ENCODE results near the gene PIP5K1B.

GRCh38 chr9:68708513-68708912 lies 3.5 kb downstream of the PIP5K1B start:
- TF ChIP-seq, protein P1, sequence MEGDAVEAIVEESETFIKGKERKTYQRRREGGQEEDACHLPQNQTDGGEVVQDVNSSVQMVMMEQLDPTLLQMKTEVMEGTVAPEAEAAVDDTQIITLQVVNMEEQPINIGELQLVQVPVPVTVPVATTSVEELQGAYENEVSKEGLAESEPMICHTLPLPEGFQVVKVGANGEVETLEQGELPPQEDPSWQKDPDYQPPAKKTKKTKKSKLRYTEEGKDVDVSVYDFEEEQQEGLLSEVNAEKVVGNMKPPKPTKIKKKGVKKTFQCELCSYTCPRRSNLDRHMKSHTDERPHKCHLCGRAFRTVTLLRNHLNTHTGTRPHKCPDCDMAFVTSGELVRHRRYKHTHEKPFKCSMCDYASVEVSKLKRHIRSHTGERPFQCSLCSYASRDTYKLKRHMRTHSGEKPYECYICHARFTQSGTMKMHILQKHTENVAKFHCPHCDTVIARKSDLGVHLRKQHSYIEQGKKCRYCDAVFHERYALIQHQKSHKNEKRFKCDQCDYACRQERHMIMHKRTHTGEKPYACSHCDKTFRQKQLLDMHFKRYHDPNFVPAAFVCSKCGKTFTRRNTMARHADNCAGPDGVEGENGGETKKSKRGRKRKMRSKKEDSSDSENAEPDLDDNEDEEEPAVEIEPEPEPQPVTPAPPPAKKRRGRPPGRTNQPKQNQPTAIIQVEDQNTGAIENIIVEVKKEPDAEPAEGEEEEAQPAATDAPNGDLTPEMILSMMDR (optimal IDR thresholded peaks at IDR 0.05 in 1 of 3, IDR thresholded peaks at IDR 0.05 in 1 of 3, conservative IDR thresholded peaks at IDR 0.05 in 1 of 3; ENCODE audit: extremely low read depth in 1 of 3, insufficient read depth in 2 of 3, low read length in 3 of 3) = no peak
- TF ChIP-seq EZH2 (IDR thresholded peaks at IDR 0.05; ENCODE audit: low read length) = no peak
